NOMO-1 (cell line): ENCODE data around the gene PPWD1.
"Not testable (repeated sequence)": the region's sequence is repeated elsewhere in the genome, so short reads cannot be mapped to it uniquely, and the experiment has no call there.

ENCODE experiments used
- DNase-seq, 2 experiments: peaks; one replicate each; lab custom pipeline; 2025; ENCODE audit not compliant: unreplicated experiment in 2 of 2; lab: John Stamatoyannopoulos, UW

Gene PPWD1

GRCh38 chr5:65621961-65622360 lies 58.9 kb downstream of the PPWD1 start:
- not testable (repeated sequence) for DNase-seq

DNA sequence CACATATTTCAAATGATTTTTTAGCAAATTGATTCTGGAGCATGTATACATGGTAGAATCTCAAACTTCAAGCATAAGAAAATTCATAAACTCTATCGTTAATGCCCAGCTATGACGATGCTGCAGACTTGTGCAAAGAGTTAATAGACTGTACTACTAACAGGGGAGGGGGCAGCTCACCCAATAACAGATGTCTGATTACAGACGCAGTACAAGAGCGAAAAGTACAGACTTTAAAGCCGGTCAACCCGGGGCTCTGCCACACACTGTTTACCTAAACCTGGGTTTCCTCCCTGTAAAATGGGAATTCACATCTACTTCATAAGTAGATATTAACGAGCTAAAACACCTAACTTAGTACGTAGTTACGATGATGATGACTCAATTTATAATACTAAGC lies 60.4 kb downstream of the PPWD1 start:
- no peak for DNase-seq

DNA sequence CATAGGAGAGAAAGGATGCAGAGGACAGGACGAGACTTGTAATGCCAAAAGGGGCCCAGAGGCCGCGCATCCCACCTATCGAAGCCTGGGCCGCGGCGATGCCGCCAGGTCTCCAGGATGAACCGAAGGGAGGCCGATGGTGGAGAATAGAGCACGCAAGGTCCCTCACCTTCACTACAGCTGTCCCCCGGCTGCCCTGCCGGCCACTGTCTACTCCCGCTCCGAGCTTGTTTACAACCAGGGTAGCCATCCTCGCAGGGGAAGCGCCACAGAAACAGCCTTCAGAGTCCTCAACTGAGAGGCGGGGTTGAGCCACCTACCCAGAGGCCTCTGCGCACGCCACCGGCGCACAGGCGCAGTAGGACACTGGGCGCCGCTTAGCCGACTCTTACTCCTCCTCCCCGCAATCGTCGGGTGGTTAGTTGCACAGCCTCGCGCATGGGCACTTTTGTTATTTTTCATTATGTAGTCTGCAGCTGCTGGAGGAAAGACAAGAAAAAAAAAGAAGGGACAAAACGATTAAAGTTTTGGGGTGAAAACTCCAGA lies 61.0 kb downstream of the PPWD1 start, which contains the start of gene TRIM23:
TRIM23 (minus strand) TSS at position 309 of the 546 bp plus-strand sequence; CDS start at position 250, 59 bp downstream.
- peak; percentile 93 to 95 for DNase-seq

DNA sequence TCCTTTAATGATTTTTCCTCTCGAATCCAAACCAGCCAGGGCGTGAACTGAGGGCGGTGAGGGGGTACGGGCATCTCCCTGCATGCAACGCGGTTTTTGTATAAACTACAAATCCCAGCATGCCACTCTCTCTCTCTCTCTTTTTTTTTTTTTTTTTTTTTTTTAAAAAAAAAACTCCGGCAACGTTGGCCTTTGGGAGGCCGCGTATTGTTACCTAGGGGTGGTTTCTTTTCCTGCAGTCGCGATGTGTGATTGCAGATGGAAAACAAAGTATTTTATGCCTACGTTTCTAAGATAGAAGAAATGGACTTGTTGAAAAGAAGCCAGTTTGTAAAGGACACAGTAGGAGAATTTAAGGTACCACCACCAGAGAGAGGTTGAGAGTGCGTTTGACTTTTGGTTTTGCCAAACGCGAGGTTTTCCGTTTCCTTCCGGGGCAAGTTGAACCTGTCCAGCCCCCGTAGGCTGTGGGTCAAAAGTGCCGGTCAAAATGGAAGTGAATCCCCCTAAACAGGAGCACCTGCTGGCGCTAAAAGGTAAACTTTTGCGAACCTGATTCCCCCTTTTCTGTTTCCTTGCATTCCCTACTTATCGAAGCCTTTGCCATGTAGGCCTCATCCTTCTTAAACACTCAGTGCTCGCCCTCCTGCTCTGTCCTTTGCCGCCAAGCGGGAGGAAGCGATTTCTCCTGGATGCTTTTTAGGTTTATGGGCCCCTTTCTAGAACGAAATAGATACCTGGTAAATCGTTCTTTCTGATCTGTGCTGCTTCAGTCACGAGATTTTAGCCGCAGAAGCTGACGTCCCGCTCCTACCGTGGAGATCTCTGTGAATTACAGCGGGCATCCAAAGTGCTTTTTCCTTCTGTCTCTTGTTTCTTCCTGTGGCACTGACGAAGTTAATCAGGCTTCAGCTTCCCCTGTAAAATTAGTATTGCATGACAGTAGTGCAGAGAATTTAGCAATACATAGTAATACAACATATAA lies 61.8 kb downstream of the PPWD1 start, which contains the start of the genes SHLD3 and TRAPPC13:
SHLD3 (plus strand) TSS at position 457 of the 985 bp plus-strand sequence. CDS start 4,561 bp downstream, outside the sequence.
TRAPPC13 (plus strand) TSS at position 457 of the 985 bp plus-strand sequence; CDS start at position 491, 34 bp downstream.
- DNase-seq: peak; percentile 92 to 93

DNA sequence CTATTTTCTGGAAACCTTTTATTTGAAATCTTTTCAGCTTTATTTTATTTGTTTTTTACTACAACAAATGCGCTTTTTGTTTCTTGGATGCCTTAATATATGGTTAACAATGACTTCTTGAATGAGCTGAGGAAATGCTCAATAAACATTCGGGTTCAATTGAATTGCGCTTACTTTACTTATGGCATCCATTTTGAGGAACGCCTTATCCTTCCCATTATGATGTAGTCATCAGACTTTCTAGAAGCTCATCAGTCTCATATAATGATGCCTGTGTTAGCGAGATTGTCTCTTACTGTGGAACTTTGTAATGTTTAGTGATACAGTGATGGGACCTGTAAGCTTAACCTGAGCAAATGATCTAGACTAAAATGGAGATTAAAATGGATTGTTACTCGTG lies 62.6 kb downstream of the PPWD1 start:
- DNase-seq: peak in 1 of 2 experiments; percentile 27

DNA sequence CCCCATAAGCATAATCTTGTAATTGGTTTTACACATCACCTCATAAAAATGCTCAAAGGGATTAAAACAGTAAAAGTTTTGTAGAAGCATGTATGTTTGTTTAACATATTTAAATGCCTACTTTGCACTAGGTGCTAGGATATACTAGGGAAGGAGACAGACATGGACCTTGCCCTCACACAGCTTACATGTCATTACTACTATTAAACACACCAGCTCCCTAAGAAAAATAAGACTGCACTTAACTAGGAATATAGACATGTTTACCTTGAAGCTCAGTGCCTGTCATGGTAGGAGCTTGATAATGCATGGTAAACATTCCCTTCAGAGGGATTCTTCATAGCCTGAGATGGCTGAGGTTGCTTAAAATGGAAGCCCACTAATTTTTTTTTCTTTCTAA lies 67.9 kb downstream of the PPWD1 start:
- DNase-seq: no peak
